NCI-H128 (cell line): ENCODE measurements around the gene CXCL16.

Experiments used
- DNase-seq: peaks from one replicate; lab custom pipeline; 2025; ENCODE audit not compliant: unreplicated experiment; lab: John Stamatoyannopoulos, UW

Gene CXCL16

GRCh38 chr17:4739122-4740024 is at the start of gene CXCL16, which contains the start of gene ZMYND15:
CXCL16 (minus strand) TSS chr17:4739928; CDS start chr17:4739339, 589 bp downstream.
ZMYND15 (plus strand) TSS chr17:4739833; CDS start chr17:4740549, 716 bp downstream.
- DNase-seq = no peak

GRCh38 chr17:4788807-4789700 is 49.3 kb upstream of the CXCL16 start, which contains the start of gene GLTPD2:
GLTPD2 (plus strand) TSS chr17:4788964; CDS start chr17:4789012, 48 bp downstream.
- DNase-seq = no peak

GRCh38 chr17:4788159-4788806 is 48.6 kb upstream of the CXCL16 start:
- DNase-seq = no peak

- DNase-seq = no peak
These were observed 46.8 kb upstream of the CXCL16 start for GRCh38 chr17:4786516-4786915.

- no peak for DNase-seq
These were observed 46.4 kb upstream of the CXCL16 start, which contains the start of gene VMO1 for GRCh38 chr17:4786106-4786511. VMO1 (minus strand) TSS chr17:4786364; CDS start chr17:4786352, 12 bp downstream.

GRCh38 chr17:4785311-4786105 is 45.8 kb upstream of the CXCL16 start:
- DNase-seq = no peak

- DNase-seq = no peak
These were observed 42.9 kb upstream of the CXCL16 start for GRCh38 chr17:4782652-4783051.

- no peak for DNase-seq
These were observed 40.7 kb upstream of the CXCL16 start for GRCh38 chr17:4780325-4780955.

- DNase-seq = no peak
These were observed 38.4 kb upstream of the CXCL16 start for GRCh38 chr17:4777969-4778760.

GRCh38 chr17:4772235-4772613 is 32.5 kb upstream of the CXCL16 start:
- DNase-seq = no peak

GRCh38 chr17:4771519-4772234 is 31.9 kb upstream of the CXCL16 start, which contains the start of gene TM4SF5:
TM4SF5 (plus strand) TSS chr17:4771886; CDS start chr17:4771923, 37 bp downstream.
- DNase-seq = no peak

- no peak for DNase-seq
These were observed 29.9 kb upstream of the CXCL16 start for GRCh38 chr17:4769628-4770027.

- DNase-seq = no peak
These were observed 28.6 kb upstream of the CXCL16 start for GRCh38 chr17:4768298-4768697.

GRCh38 chr17:4766723-4767122 is 27.0 kb upstream of the CXCL16 start:
- no peak for DNase-seq

GRCh38 chr17:4766201-4766600 is 26.5 kb upstream of the CXCL16 start:
- DNase-seq = no peak

GRCh38 chr17:4764595-4764994 is 24.9 kb upstream of the CXCL16 start:
- no peak for DNase-seq

GRCh38 chr17:4759776-4760236 is 20.1 kb upstream of the CXCL16 start:
- DNase-seq = no peak

GRCh38 chr17:4753392-4753791 is 13.7 kb upstream of the CXCL16 start:
- DNase-seq = no peak
